ENCODE results near the gene RBSN.

DNA sequence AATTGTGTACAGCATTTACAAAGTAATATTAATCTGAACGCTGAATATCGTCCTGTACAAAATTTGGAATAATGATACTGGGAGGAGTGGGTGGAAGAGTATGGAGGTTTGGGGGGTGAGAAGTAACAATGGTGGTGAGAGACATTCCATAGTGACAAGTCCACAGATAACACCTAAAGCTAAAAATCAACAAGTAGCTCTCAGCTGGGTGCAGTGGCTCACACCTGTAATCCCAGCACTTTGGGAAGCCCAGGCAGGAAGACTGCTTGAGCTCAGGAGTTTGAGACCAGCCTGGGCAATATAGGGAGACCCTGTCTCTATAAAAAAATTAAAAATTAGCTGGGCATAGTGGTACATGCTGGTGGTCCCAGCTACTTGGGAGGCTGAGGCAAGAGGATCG, 38.9 kb downstream of the RBSN start:
- TF ChIP-seq, protein P1, sequence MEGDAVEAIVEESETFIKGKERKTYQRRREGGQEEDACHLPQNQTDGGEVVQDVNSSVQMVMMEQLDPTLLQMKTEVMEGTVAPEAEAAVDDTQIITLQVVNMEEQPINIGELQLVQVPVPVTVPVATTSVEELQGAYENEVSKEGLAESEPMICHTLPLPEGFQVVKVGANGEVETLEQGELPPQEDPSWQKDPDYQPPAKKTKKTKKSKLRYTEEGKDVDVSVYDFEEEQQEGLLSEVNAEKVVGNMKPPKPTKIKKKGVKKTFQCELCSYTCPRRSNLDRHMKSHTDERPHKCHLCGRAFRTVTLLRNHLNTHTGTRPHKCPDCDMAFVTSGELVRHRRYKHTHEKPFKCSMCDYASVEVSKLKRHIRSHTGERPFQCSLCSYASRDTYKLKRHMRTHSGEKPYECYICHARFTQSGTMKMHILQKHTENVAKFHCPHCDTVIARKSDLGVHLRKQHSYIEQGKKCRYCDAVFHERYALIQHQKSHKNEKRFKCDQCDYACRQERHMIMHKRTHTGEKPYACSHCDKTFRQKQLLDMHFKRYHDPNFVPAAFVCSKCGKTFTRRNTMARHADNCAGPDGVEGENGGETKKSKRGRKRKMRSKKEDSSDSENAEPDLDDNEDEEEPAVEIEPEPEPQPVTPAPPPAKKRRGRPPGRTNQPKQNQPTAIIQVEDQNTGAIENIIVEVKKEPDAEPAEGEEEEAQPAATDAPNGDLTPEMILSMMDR (IDR thresholded peaks at IDR 0.05) = no peak
- TF ChIP-seq POLR2AphosphoS5 (IDR thresholded peaks at IDR 0.05) = no peak

All from gastroesophageal sphincter (tissue), 3 donors.